ENCODE measurements around the gene ARID2.

Gene ARID2

DNA sequence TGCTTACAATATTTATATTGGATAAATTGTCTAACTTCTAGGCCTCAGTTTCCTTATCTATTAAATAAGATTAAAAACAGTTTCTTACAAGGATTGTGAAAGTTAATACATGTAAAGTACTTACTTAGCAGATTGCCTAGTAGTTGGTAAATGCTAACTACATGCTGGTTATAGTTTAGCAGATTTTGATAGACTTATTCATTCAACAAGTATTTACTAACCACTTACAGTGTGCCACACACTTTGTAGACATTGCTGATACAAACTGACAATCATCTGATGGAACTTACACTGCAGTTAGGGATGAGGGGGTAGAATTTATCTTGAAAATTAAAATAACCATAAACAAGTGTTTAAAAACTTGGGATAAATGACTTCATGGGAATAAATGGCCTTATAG, 50.4 kb downstream of the ARID2 start:
- no peak overlapping the region for H3K4me3 ChIP-seq (ENCODE audit: low read length)
- no peaks in the 10 kb centered on the region for H3K27me3 ChIP-seq (ENCODE audit: control insufficient read depth, low read length)
- no peak overlapping the region for H3K4me2 ChIP-seq (ENCODE audit: low read length)
- H3K4me1 ChIP-seq (ENCODE audit: control insufficient read depth, low read length) = peaks cover 12% of the 10 kb centered on the region
- no peaks in the 10 kb centered on the region for H3K9me2 ChIP-seq (replicated peaks; ENCODE audit: control insufficient read depth, low read length)
- no peaks in the 10 kb centered on the region; the same call in 1 of the 2 replicates for H3K36me3 ChIP-seq (ENCODE audit: control insufficient read depth, low read length)
- no peak for TF ChIP-seq EZH2phosphoT487 (IDR thresholded peaks at IDR 0.05; ENCODE audit: borderline replicate concordance, low read length)
- TF ChIP-seq, protein P1, sequence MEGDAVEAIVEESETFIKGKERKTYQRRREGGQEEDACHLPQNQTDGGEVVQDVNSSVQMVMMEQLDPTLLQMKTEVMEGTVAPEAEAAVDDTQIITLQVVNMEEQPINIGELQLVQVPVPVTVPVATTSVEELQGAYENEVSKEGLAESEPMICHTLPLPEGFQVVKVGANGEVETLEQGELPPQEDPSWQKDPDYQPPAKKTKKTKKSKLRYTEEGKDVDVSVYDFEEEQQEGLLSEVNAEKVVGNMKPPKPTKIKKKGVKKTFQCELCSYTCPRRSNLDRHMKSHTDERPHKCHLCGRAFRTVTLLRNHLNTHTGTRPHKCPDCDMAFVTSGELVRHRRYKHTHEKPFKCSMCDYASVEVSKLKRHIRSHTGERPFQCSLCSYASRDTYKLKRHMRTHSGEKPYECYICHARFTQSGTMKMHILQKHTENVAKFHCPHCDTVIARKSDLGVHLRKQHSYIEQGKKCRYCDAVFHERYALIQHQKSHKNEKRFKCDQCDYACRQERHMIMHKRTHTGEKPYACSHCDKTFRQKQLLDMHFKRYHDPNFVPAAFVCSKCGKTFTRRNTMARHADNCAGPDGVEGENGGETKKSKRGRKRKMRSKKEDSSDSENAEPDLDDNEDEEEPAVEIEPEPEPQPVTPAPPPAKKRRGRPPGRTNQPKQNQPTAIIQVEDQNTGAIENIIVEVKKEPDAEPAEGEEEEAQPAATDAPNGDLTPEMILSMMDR (IDR thresholded peaks at IDR 0.05; ENCODE audit: low read depth, low read length, poor library complexity, severe bottlenecking) = no peak
- peaks cover 6% of the 10 kb centered on the region; the same call in 1 of the 2 replicates for H4K20me1 ChIP-seq (ENCODE audit: control insufficient read depth, insufficient read depth, low read depth, low read length)
- no peaks in the 10 kb centered on the region for H3F3A ChIP-seq (ENCODE audit: control insufficient read depth, insufficient read depth)
- no peak overlapping the region for H3K27ac ChIP-seq (ENCODE audit: low read depth, low read length)
- H3K79me2 ChIP-seq (ENCODE audit: control insufficient read depth, low read length) = peaks cover 51% of the 10 kb centered on the region
- H3K9me3 ChIP-seq (ENCODE audit: control insufficient read depth, insufficient read depth, low read length) = no peaks in the 10 kb centered on the region

DNA sequence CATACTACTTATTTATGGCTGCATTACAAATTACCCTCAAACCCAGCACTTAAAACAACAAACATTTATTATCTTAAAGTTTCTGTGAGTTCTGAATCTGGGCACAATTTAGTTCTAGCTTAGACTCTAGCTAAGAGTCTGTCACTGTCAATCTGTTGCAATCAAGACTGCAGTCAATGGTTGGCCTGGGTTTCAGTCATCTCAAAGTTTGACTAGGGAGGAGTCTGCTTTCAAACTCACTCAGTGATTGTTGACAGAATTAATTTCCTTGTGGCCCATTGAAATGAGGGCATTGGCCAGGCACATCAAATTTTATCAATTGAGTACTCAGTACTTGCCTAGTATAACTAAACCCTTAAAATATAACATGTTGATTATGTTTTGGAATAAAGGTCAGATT, 51.6 kb downstream of the ARID2 start:
- TF ChIP-seq, protein P1 (IDR thresholded peaks at IDR 0.05; ENCODE audit: low read depth, low read length, poor library complexity, severe bottlenecking) = no peak
- TF ChIP-seq EZH2phosphoT487 (IDR thresholded peaks at IDR 0.05; ENCODE audit: borderline replicate concordance, low read length) = no peak
- Histone ChIP-seq H3K36me3 (ENCODE audit: control insufficient read depth, low read length) (no peaks in the 10 kb centered on the region; the same call in 1 of the 2 replicates), H3K27ac (ENCODE audit: low read depth, low read length) (no peak overlapping the region), H3K27me3 (ENCODE audit: control insufficient read depth, low read length) (no peaks in the 10 kb centered on the region), H3F3A (ENCODE audit: control insufficient read depth, insufficient read depth) (no peaks in the 10 kb centered on the region), H3K4me1 (ENCODE audit: control insufficient read depth, low read length) (peaks cover 1% of the 10 kb centered on the region), H3K79me2 (ENCODE audit: control insufficient read depth, low read length) (peaks cover 44% of the 10 kb centered on the region), H3K9me2 (replicated peaks; ENCODE audit: control insufficient read depth, low read length) (no peaks in the 10 kb centered on the region), H3K9me3 (ENCODE audit: control insufficient read depth, insufficient read depth, low read length) (no peaks in the 10 kb centered on the region), H4K20me1 (ENCODE audit: control insufficient read depth, insufficient read depth, low read depth, low read length) (peaks cover 7% of the 10 kb centered on the region), H3K4me2 (ENCODE audit: low read length) (no peak overlapping the region), H3K4me3 (ENCODE audit: low read length) (no peak overlapping the region)

DNA sequence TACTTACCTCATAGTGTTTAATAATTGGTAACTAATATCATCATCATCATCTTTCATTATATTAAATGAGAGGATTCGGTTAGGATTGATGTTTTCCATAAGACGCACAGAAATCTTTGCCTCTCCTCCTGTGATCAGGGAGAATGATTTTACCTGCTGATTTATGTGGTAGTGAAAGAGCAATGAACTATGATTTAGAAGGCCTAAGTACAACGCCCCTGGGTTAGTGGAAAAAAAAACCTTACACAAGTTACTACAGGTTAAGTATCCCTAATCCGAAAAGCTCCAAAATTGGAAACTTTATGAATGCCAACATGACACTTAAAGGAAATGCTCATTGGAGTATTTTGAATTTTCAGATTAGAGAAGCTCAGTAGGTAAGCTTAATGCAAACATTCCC, 55.8 kb downstream of the ARID2 start:
- Histone ChIP-seq H3K79me2 (ENCODE audit: control insufficient read depth, low read length) (peaks cover 27% of the 10 kb centered on the region), H3K4me1 (ENCODE audit: control insufficient read depth, low read length) (no peaks in the 10 kb centered on the region), H3F3A (ENCODE audit: control insufficient read depth, insufficient read depth) (no peaks in the 10 kb centered on the region), H3K27me3 (ENCODE audit: control insufficient read depth, low read length) (no peaks in the 10 kb centered on the region), H4K20me1 (ENCODE audit: control insufficient read depth, insufficient read depth, low read depth, low read length) (peaks cover 11% of the 10 kb centered on the region), H3K27ac (ENCODE audit: low read depth, low read length) (no peak overlapping the region), H3K9me3 (ENCODE audit: control insufficient read depth, insufficient read depth, low read length) (no peaks in the 10 kb centered on the region), H3K9me2 (replicated peaks; ENCODE audit: control insufficient read depth, low read length) (no peaks in the 10 kb centered on the region), H3K36me3 (ENCODE audit: control insufficient read depth, low read length) (no peaks in the 10 kb centered on the region; the same call in 1 of the 2 replicates), H3K4me2 (ENCODE audit: low read length) (no peak overlapping the region), H3K4me3 (ENCODE audit: low read length) (no peak overlapping the region)
- TF ChIP-seq, protein P1 (IDR thresholded peaks at IDR 0.05; ENCODE audit: low read depth, low read length, poor library complexity, severe bottlenecking) = no peak
- no peak for TF ChIP-seq EZH2phosphoT487 (IDR thresholded peaks at IDR 0.05; ENCODE audit: borderline replicate concordance, low read length)

Data from DOHH2 (cell line).